ENCODE results near the gene STOML1.

DNA sequence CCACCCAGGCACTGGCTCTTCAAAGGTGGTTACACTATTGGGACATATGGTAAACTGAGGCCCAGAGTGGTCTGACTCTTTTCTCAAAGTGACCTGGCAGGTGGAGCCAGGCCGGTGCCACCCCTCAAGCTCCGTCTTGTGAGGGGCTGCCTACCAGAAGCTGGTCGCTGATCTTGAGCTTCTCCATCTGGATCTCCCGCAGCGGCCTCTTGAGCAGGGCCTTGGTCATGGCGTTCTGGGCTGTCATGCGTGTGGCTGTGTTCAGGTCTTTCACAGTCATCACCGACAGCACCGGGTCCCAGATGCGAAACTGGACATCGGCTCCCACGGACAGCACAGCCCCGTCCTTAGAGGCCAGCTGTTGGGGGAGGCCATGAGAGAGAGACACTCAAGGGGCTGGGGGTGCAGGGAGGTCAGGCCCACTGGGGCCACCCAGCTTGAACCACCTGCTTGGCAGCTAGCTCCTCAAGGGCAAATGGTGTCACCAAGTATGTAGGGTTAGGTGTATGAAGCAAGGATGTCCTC lies 3.6 kb downstream of the STOML1 start:
- TF ChIP-seq, protein P1, sequence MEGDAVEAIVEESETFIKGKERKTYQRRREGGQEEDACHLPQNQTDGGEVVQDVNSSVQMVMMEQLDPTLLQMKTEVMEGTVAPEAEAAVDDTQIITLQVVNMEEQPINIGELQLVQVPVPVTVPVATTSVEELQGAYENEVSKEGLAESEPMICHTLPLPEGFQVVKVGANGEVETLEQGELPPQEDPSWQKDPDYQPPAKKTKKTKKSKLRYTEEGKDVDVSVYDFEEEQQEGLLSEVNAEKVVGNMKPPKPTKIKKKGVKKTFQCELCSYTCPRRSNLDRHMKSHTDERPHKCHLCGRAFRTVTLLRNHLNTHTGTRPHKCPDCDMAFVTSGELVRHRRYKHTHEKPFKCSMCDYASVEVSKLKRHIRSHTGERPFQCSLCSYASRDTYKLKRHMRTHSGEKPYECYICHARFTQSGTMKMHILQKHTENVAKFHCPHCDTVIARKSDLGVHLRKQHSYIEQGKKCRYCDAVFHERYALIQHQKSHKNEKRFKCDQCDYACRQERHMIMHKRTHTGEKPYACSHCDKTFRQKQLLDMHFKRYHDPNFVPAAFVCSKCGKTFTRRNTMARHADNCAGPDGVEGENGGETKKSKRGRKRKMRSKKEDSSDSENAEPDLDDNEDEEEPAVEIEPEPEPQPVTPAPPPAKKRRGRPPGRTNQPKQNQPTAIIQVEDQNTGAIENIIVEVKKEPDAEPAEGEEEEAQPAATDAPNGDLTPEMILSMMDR (IDR thresholded peaks at IDR 0.05): no peak
- TF ChIP-seq POLR2A (IDR thresholded peaks at IDR 0.05) (no peak), EP300 (IDR thresholded peaks at IDR 0.05) (no peak)
